Keratinocyte (primary cell): ENCODE data around the gene APOD.

Source experiments
- EZH2 ChIP-seq: IDR thresholded peaks from one replicate; pipeline ENCODE4 v1.6.1; 2012; ENCODE audit warnings: inconsistent platforms, mild to moderate bottlenecking, low read length, moderate library complexity
- TF ChIP-seq, protein P1 (sequence below), 3 experiments: IDR thresholded peaks in 1 of 3; conservative IDR thresholded peaks in 1 of 3; optimal IDR thresholded peaks in 1 of 3; 2 replicates in 2 of 3; 3 replicates in 1 of 3; pipeline versions ENCODE3 to v1.5.1; 2011; ENCODE audit warnings: low read length in 3 of 3, mild to moderate bottlenecking in 3 of 3, moderate library complexity in 2 of 3, control low read depth in 1 of 3, inconsistent platforms in 1 of 3; ENCODE audit not compliant: insufficient read depth in 2 of 3; ENCODE audit errors: extremely low read depth in 1 of 3

DNA sequence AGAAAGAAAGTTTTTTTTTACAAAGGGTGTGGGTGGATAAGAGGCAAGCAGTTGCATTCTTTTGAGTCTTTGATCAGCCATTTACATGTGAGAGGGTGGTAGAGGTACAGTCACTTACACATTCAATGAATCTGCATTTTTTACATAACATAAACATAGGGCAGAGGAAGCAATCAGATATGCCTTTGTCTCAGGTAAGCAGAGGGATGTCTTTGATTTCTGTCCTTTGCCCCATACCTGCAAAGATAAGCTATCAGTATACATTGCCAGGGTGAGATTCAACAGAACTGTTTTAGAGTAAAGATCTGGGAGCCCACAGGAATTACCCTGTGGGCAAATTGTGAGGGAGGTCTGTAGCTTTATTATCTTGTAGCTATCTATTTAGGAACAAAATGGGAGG, 35.2 kb downstream of the APOD start:
- TF ChIP-seq, protein P1, sequence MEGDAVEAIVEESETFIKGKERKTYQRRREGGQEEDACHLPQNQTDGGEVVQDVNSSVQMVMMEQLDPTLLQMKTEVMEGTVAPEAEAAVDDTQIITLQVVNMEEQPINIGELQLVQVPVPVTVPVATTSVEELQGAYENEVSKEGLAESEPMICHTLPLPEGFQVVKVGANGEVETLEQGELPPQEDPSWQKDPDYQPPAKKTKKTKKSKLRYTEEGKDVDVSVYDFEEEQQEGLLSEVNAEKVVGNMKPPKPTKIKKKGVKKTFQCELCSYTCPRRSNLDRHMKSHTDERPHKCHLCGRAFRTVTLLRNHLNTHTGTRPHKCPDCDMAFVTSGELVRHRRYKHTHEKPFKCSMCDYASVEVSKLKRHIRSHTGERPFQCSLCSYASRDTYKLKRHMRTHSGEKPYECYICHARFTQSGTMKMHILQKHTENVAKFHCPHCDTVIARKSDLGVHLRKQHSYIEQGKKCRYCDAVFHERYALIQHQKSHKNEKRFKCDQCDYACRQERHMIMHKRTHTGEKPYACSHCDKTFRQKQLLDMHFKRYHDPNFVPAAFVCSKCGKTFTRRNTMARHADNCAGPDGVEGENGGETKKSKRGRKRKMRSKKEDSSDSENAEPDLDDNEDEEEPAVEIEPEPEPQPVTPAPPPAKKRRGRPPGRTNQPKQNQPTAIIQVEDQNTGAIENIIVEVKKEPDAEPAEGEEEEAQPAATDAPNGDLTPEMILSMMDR (optimal IDR thresholded peaks at IDR 0.05 in 1 of 3, IDR thresholded peaks at IDR 0.05 in 1 of 3, conservative IDR thresholded peaks at IDR 0.05 in 1 of 3; ENCODE audit: extremely low read depth in 1 of 3, insufficient read depth in 2 of 3, low read length in 3 of 3), result no peak
- no peak for TF ChIP-seq EZH2
